ENCODE measurements around the gene UBE2E2.

The UBE2E2 gene

GRCh38 chr3:23242106-23242505, 39.0 kb downstream of the UBE2E2 start:
- DNase-seq: no peak

- no peak for DNase-seq
Measured at GRCh38 chr3:23244324-23245041, 41.4 kb downstream of the UBE2E2 start.

- DNase-seq: no peak
Measured at GRCh38 chr3:23246651-23247050, 43.5 kb downstream of the UBE2E2 start.

- no peak for DNase-seq
Measured at GRCh38 chr3:23248594-23249131, 45.5 kb downstream of the UBE2E2 start.

- no peak for DNase-seq
Measured at GRCh38 chr3:23249961-23250360, 46.8 kb downstream of the UBE2E2 start.

GRCh38 chr3:23252122-23252521, 49.0 kb downstream of the UBE2E2 start:
- DNase-seq: no peak

- DNase-seq: no peak
Measured at GRCh38 chr3:23253214-23253613, 50.1 kb downstream of the UBE2E2 start.

- no peak for DNase-seq
Measured at GRCh38 chr3:23254282-23254681, 51.2 kb downstream of the UBE2E2 start.

- DNase-seq: no peak
Measured at GRCh38 chr3:23254835-23255234, 51.7 kb downstream of the UBE2E2 start.

GRCh38 chr3:23256741-23257435, 53.8 kb downstream of the UBE2E2 start:
- no peak for DNase-seq

- no peak for DNase-seq
Measured at GRCh38 chr3:23258110-23258509, 55.0 kb downstream of the UBE2E2 start.

GRCh38 chr3:23259515-23259914, 56.4 kb downstream of the UBE2E2 start:
- DNase-seq: no peak

GRCh38 chr3:23262766-23263165, 59.6 kb downstream of the UBE2E2 start:
- DNase-seq: no peak

- DNase-seq: no peak
Measured at GRCh38 chr3:23263796-23264195, 60.7 kb downstream of the UBE2E2 start.

- DNase-seq: no peak
Measured at GRCh38 chr3:23264413-23264812, 61.3 kb downstream of the UBE2E2 start.

- no peak for DNase-seq
Measured at GRCh38 chr3:23270423-23270822, 67.3 kb downstream of the UBE2E2 start.

GRCh38 chr3:23271876-23272741, 69.0 kb downstream of the UBE2E2 start:
- DNase-seq: no peak

- DNase-seq: no peak
Measured at GRCh38 chr3:23272820-23273219, 69.7 kb downstream of the UBE2E2 start.

- DNase-seq: no peak
Measured at GRCh38 chr3:23275061-23275460, 71.9 kb downstream of the UBE2E2 start.

GRCh38 chr3:23275814-23276213, 72.7 kb downstream of the UBE2E2 start:
- DNase-seq: no peak

- DNase-seq: no peak
Measured at GRCh38 chr3:23276913-23277658, 74.0 kb downstream of the UBE2E2 start.

GRCh38 chr3:23277688-23278087, 74.6 kb downstream of the UBE2E2 start:
- no peak for DNase-seq

- no peak for DNase-seq
Measured at GRCh38 chr3:23283625-23284024, 80.5 kb downstream of the UBE2E2 start.

Measured in left hindlimb (tissue), 1 donor.